ENCODE results near the gene PAQR5.

DNA sequence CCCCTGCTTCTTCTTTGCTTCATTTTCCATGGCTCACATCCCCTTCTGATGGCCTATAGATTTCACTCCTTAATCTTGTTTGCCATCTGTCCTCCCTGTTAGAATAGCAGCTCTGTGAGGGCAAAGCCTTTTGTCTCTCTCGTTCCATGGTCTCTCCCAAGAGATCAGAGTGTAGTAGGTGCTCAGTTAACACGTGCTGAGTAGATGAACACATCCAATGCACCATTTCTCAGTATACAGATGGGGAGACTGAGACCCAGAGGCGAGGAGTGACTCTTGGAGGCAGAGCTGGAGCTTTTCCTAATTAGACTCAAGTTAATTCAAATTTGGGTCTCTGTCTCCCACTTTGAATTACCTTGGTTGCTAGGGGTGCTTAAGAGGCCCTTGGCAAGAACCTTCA is 4.2 kb downstream of the PAQR5 start:
- TF ChIP-seq, protein P1, sequence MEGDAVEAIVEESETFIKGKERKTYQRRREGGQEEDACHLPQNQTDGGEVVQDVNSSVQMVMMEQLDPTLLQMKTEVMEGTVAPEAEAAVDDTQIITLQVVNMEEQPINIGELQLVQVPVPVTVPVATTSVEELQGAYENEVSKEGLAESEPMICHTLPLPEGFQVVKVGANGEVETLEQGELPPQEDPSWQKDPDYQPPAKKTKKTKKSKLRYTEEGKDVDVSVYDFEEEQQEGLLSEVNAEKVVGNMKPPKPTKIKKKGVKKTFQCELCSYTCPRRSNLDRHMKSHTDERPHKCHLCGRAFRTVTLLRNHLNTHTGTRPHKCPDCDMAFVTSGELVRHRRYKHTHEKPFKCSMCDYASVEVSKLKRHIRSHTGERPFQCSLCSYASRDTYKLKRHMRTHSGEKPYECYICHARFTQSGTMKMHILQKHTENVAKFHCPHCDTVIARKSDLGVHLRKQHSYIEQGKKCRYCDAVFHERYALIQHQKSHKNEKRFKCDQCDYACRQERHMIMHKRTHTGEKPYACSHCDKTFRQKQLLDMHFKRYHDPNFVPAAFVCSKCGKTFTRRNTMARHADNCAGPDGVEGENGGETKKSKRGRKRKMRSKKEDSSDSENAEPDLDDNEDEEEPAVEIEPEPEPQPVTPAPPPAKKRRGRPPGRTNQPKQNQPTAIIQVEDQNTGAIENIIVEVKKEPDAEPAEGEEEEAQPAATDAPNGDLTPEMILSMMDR (IDR thresholded peaks at IDR 0.05) = no peak
- no peak for TF ChIP-seq POLR2A (IDR thresholded peaks at IDR 0.05)

Data from body of pancreas (tissue), 4 donors.